HepG2 (cell line): Measurements from ENCODE around the gene LGALS8. TPM values are rescaled to one million over a fixed set of nuclear protein-coding genes. Genes with fewer than 3 reads are reported as not detected.

ENCODE experiments used
- AKNA ChIP-seq: sonication (generic); formaldehyde crosslinking; IDR thresholded peaks from 2 replicates; pipeline ENCODE4 v1.4.0; 2020; ENCODE audit warnings: missing genetic modification reagents, borderline replicate concordance
- CHCHD3 ChIP-seq: sonication (generic); formaldehyde crosslinking; IDR thresholded peaks from 2 replicates; pipeline ENCODE4 v1.8.0; 2022; ENCODE audit warnings: mild to moderate bottlenecking, missing genetic modification reagents, moderate library complexity
- DMTF1 ChIP-seq: sonication (generic); formaldehyde crosslinking; IDR thresholded peaks from 2 replicates; pipeline ENCODE4 v1.4.0; 2020; ENCODE audit warnings: mild to moderate bottlenecking, missing genetic modification reagents
- GMEB1 ChIP-seq: sonication (generic); formaldehyde crosslinking; IDR thresholded peaks from 2 replicates; pipeline ENCODE4 v1.5.1; 2020; ENCODE audit warnings: missing genetic modification reagents, mild to moderate bottlenecking, borderline replicate concordance
- HOXD1 ChIP-seq: sonication (generic); formaldehyde crosslinking; IDR thresholded peaks from 2 replicates; pipeline ENCODE4 v1.5.0; 2020; ENCODE audit warnings: missing genetic modification reagents
- MXD4 ChIP-seq: IDR thresholded peaks from 2 replicates; pipeline ENCODE4 v1.6.1; 2016; ENCODE audit warnings: mild to moderate bottlenecking, missing biosample characterization, missing genetic modification reagents
- NFRKB ChIP-seq: fragments of 450-650 bp; IDR thresholded peaks from 2 replicates; pipeline ENCODE4 v1.6.1; 2017
- SALL2 ChIP-seq: sonication (generic); formaldehyde crosslinking; IDR thresholded peaks from 2 replicates; pipeline ENCODE4 v1.8.1; 2023; ENCODE audit warnings: mild to moderate bottlenecking, missing genetic modification reagents, inconsistent platforms
- SAP130 ChIP-seq: IDR thresholded peaks from 2 replicates; pipeline ENCODE4 v1.6.1; 2016; ENCODE audit warnings: low read depth
- ZBTB25 ChIP-seq: IDR thresholded peaks from 2 replicates; pipeline ENCODE4 v1.6.1; 2018; ENCODE audit warnings: missing genetic modification reagents
- ZMYM2 ChIP-seq: sonication (generic); formaldehyde crosslinking; IDR thresholded peaks from 2 replicates; pipeline ENCODE4 v1.8.0; 2022; ENCODE audit warnings: mild to moderate bottlenecking, missing genetic modification reagents
- ZNF234 ChIP-seq: sonication (generic); formaldehyde crosslinking; conservative IDR thresholded peaks from 2 replicates; pipeline ENCODE4 v1.5.1; 2020; ENCODE audit warnings: mild to moderate bottlenecking, missing genetic modification reagents
- ZNF432 ChIP-seq: sonication (generic); formaldehyde crosslinking; IDR thresholded peaks from 2 replicates; pipeline ENCODE4 v1.5.0; 2020; ENCODE audit warnings: missing genetic modification reagents, mild to moderate bottlenecking, borderline replicate concordance
- ZNF501 ChIP-seq: sonication (generic); formaldehyde crosslinking; IDR thresholded peaks from 2 replicates; pipeline ENCODE4 v1.5.1; 2020; ENCODE audit warnings: mild to moderate bottlenecking, moderate library complexity, missing genetic modification reagents
- ZNF777 ChIP-seq: sonication (generic); formaldehyde crosslinking; IDR thresholded peaks from 2 replicates; pipeline ENCODE4 v1.4.0; 2020; ENCODE audit warnings: missing genetic modification reagents
- polyA plus RNA-seq, 8 experiments: library from polyadenylated mRNA; depleted of rRNA in 3 of 8; stranded (reverse) in 7 of 8; unstranded in 1 of 8; fragments of >200 nt; fragmentation: Illumina TruSeq in 4 of 8; extraction: Trizol in 4 of 8; gene quantifications; 2 replicates each; pipeline versions ENCODE4 v1.2.1 to v1.2.3, GENCODE V29; 2011 to 2016; ENCODE audit warnings: low read depth in 4 of 8, missing spikeins in 1 of 8, mixed read lengths in 1 of 8; ENCODE audit not compliant: insufficient read depth in 1 of 8
- total RNA-seq, 5 experiments: library from RNA; depleted of rRNA; stranded (reverse); fragments of >200 nt; fragmentation: Illumina TruSeq; extraction: Trizol; gene quantifications; 2 replicates each; pipeline ENCODE4 v1.2.3, GENCODE V29; 2016; ENCODE audit warnings: low read depth in 1 of 5
- TF ChIP-seq, protein P1 (sequence below): sonication (generic); formaldehyde crosslinking; IDR thresholded peaks from 2 replicates; pipeline ENCODE4 v1.5.1; 2020; ENCODE audit warnings: mild to moderate bottlenecking, moderate library complexity, missing genetic modification reagents
- TF ChIP-seq, protein P2 (sequence below): IDR thresholded peaks from 2 replicates; pipeline ENCODE4 v1.6.1; 2016; ENCODE audit warnings: missing genetic modification reagents, missing compliant biosample characterization

The LGALS8 gene
- total and polyA plus RNA-seq, 2 of the 13 experiments (the other 11 are each of a cell fraction or from before 2014, with no cell fraction given) = 29.3 to 185 TPM

- TF ChIP-seq, protein P1, sequence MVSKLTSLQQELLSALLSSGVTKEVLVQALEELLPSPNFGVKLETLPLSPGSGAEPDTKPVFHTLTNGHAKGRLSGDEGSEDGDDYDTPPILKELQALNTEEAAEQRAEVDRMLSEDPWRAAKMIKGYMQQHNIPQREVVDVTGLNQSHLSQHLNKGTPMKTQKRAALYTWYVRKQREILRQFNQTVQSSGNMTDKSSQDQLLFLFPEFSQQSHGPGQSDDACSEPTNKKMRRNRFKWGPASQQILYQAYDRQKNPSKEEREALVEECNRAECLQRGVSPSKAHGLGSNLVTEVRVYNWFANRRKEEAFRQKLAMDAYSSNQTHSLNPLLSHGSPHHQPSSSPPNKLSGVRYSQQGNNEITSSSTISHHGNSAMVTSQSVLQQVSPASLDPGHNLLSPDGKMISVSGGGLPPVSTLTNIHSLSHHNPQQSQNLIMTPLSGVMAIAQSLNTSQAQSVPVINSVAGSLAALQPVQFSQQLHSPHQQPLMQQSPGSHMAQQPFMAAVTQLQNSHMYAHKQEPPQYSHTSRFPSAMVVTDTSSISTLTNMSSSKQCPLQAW (CRISPR knock-in tag) = no peak
- TF ChIP-seq GMEB1 (CRISPR knock-in tag) (no peak), ZNF234 (CRISPR knock-in tag) (no peak), ZNF432 (no peak), CHCHD3 (CRISPR knock-in tag) (no peak), ZNF501 (peak; percentile 23; the same call in 1 of the 2 replicates), SALL2 (no peak), DMTF1 (CRISPR knock-in tag) (no peak), AKNA (CRISPR knock-in tag) (no peak), ZBTB25 (CRISPR knock-in tag) (no peak), NFRKB (no peak), HOXD1 (CRISPR knock-in tag) (no peak), SAP130 (CRISPR knock-in tag) (peak; percentile 54; the same call in 1 of the 2 replicates), MXD4 (CRISPR knock-in tag) (no peak; the same call in 1 of the 2 replicates), ZNF777 (CRISPR knock-in tag) (no peak), ZMYM2 (CRISPR knock-in tag) (no peak)
- TF ChIP-seq, protein P2, sequence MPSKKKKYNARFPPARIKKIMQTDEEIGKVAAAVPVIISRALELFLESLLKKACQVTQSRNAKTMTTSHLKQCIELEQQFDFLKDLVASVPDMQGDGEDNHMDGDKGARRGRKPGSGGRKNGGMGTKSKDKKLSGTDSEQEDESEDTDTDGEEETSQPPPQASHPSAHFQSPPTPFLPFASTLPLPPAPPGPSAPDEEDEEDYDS (CRISPR knock-in tag) = 0 out of 2 replicates have a peak, but pooled peaks have one; percentile 21
Measured at GRCh38 chr1:236522937-236523703, 662 bp upstream of the LGALS8 start (continued).
